Measurements from ENCODE around the gene TNFSF12. TPM values are rescaled to one million over a fixed set of nuclear protein-coding genes. Genes with fewer than 3 reads are reported as not detected.

TNFSF12 gene
- polyA plus RNA-seq, 1 of the 3 experiments (the other 2 are of a cell fraction), result 47.6 TPM

DNA sequence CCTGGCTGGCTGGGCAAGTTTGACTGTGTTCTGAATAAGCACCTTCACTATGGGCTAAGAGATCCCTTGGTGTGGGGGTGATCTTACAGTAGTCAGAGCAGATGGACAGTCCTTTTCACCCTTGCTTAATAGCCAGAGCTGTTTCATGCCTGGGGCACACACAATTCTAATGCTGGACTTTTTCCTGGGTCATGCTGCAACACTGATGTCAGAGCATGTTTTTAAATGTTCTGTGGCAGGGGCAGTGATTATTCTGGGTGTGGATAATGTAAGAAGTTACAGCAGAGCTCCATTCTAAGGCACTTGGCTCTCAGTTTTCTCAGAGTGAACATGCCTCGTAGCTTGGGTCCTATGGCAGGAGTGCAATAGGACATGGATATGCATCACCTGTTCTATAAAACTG lies 26.6 kb downstream of the TNFSF12 start:
- H3K27ac ChIP-seq (ENCODE audit: low read depth in 2 of 2, low read length in 1 of 2), result peak overlapping the region; percentile 43 to 92; a peak in 3 of 4 replicates
- H3K79me2 ChIP-seq (ENCODE audit: insufficient read depth), result peaks cover 68% of the 10 kb centered on the region
- no peak for DNase-seq
- 100% methylated on average over 1 of the region's 1 CpG for WGBS (ENCODE audit: low lambda C conversion rate)
- peaks cover 71% of the 10 kb centered on the region for H3F3A ChIP-seq (replicated peaks; ENCODE audit: insufficient read depth)
- ChIA-PET POLR2A (interaction anchor here (1.4 to 4.3 kb wide), 2 partner anchors 9 to 112 kb away, joined by 4 to 37 read pairs; partner anchors contain the start of genes MPDU1 and TP53), CTCF (interaction anchor here (0.9 to 1.7 kb wide), 2 partner anchors 14 to 112 kb away, joined by 3 to 8 read pairs; partner anchors contain the start of gene SENP3)
- H4K20me1 ChIP-seq (ENCODE audit: insufficient read depth), result peaks cover 61% of the 10 kb centered on the region
- peaks cover 63 to 67% of the 10 kb centered on the region in 2 experiments for H3K36me3 ChIP-seq (replicated peaks in 1 of 2; ENCODE audit: control insufficient read depth in 1 of 2, insufficient read depth in 2 of 2, low read length in 1 of 2)
- no peaks in the 10 kb centered on the region for H3K27me3 ChIP-seq (ENCODE audit: insufficient read depth)
- H2AFZ ChIP-seq (ENCODE audit: low read depth), result no peak overlapping the region
- peak overlapping the region; percentile 98 to 100 for H3K4me3 ChIP-seq (ENCODE audit: low read depth in 2 of 2, low read length in 1 of 2)
- peak overlapping the region; percentile 100; the same call in 1 of the 2 replicates for H3K9ac ChIP-seq
- TF ChIP-seq MEF2A (IDR thresholded peaks at IDR 0.05; ENCODE audit: borderline replicate concordance, low read depth) (no peak), NFIC (IDR thresholded peaks at IDR 0.05; ENCODE audit: borderline replicate concordance) (no peak), USF1 (IDR thresholded peaks at IDR 0.05; ENCODE audit: borderline replicate concordance, low read depth) (no peak), SIN3A (IDR thresholded peaks at IDR 0.05; ENCODE audit: borderline replicate concordance, low read depth, low read length) (no peak; the same call in 1 of the 2 replicates), RXRA (IDR thresholded peaks at IDR 0.05; ENCODE audit: borderline replicate concordance, low read depth) (no peak), FOXM1 (IDR thresholded peaks at IDR 0.05; ENCODE audit: low read depth) (no peak), POLR2AphosphoS5 (IDR thresholded peaks at IDR 0.05; ENCODE audit: low read depth, low read length) (no peak), MAX (IDR thresholded peaks at IDR 0.05; ENCODE audit: low read depth) (no peak), TCF12 (IDR thresholded peaks at IDR 0.05) (no peak), GABPA (IDR thresholded peaks at IDR 0.05; ENCODE audit: low read depth) (no peak), GATA2 (CRISPR knock-in tag; IDR thresholded peaks at IDR 0.05) (no peak)
- TF ChIP-seq, protein P1, sequence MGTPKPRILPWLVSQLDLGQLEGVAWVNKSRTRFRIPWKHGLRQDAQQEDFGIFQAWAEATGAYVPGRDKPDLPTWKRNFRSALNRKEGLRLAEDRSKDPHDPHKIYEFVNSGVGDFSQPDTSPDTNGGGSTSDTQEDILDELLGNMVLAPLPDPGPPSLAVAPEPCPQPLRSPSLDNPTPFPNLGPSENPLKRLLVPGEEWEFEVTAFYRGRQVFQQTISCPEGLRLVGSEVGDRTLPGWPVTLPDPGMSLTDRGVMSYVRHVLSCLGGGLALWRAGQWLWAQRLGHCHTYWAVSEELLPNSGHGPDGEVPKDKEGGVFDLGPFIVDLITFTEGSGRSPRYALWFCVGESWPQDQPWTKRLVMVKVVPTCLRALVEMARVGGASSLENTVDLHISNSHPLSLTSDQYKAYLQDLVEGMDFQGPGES (IDR thresholded peaks at IDR 0.05; ENCODE audit: low read depth, low read length), result no peak
- TF ChIP-seq, protein P2, sequence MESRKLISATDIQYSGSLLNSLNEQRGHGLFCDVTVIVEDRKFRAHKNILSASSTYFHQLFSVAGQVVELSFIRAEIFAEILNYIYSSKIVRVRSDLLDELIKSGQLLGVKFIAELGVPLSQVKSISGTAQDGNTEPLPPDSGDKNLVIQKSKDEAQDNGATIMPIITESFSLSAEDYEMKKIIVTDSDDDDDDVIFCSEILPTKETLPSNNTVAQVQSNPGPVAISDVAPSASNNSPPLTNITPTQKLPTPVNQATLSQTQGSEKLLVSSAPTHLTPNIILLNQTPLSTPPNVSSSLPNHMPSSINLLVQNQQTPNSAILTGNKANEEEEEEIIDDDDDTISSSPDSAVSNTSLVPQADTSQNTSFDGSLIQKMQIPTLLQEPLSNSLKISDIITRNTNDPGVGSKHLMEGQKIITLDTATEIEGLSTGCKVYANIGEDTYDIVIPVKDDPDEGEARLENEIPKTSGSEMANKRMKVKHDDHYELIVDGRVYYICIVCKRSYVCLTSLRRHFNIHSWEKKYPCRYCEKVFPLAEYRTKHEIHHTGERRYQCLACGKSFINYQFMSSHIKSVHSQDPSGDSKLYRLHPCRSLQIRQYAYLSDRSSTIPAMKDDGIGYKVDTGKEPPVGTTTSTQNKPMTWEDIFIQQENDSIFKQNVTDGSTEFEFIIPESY (IDR thresholded peaks at IDR 0.05; ENCODE audit: borderline replicate concordance, low read depth), result no peak
- TF ChIP-seq, protein P3, sequence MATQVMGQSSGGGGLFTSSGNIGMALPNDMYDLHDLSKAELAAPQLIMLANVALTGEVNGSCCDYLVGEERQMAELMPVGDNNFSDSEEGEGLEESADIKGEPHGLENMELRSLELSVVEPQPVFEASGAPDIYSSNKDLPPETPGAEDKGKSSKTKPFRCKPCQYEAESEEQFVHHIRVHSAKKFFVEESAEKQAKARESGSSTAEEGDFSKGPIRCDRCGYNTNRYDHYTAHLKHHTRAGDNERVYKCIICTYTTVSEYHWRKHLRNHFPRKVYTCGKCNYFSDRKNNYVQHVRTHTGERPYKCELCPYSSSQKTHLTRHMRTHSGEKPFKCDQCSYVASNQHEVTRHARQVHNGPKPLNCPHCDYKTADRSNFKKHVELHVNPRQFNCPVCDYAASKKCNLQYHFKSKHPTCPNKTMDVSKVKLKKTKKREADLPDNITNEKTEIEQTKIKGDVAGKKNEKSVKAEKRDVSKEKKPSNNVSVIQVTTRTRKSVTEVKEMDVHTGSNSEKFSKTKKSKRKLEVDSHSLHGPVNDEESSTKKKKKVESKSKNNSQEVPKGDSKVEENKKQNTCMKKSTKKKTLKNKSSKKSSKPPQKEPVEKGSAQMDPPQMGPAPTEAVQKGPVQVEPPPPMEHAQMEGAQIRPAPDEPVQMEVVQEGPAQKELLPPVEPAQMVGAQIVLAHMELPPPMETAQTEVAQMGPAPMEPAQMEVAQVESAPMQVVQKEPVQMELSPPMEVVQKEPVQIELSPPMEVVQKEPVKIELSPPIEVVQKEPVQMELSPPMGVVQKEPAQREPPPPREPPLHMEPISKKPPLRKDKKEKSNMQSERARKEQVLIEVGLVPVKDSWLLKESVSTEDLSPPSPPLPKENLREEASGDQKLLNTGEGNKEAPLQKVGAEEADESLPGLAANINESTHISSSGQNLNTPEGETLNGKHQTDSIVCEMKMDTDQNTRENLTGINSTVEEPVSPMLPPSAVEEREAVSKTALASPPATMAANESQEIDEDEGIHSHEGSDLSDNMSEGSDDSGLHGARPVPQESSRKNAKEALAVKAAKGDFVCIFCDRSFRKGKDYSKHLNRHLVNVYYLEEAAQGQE (IDR thresholded peaks at IDR 0.05; ENCODE audit: low read depth, low read length), result no peak
- no peaks in the 10 kb centered on the region for H3K9me3 ChIP-seq
- H3K9me2 ChIP-seq, result no peaks in the 10 kb centered on the region
- H3K4me2 ChIP-seq, result peak overlapping the region; percentile 96
- H3K4me1 ChIP-seq (ENCODE audit: control insufficient read depth in 1 of 2, insufficient read depth in 2 of 2, low read depth in 1 of 2, low read length in 1 of 2), result peaks cover 22 to 39% of the 10 kb centered on the region in 2 experiments
